ENCODE measurements around the gene EME2.

Gene EME2

GRCh38 chr16:1762196-1762878 is 10.3 kb upstream of the EME2 start:
- no peak for TF ChIP-seq ZFP3 (CRISPR knock-in tag; IDR thresholded peaks at IDR 0.05)
- TF ChIP-seq ZNF565 (CRISPR knock-in tag; conservative IDR thresholded peaks at IDR 0.05; ENCODE audit: low read depth) = no peak
- TF ChIP-seq TSHZ2 (CRISPR knock-in tag; IDR thresholded peaks at IDR 0.05) = no peak
- TF ChIP-seq ZNF70 (CRISPR knock-in tag; IDR thresholded peaks at IDR 0.05) = no peak
- no peak for TF ChIP-seq POU6F1 (CRISPR knock-in tag; IDR thresholded peaks at IDR 0.05; ENCODE audit: borderline replicate concordance, low read depth)
- no peak for ATAC-seq

- TF ChIP-seq ZNF8 (CRISPR knock-in tag; IDR thresholded peaks at IDR 0.05) = no peak
- no peak for TF ChIP-seq POU6F1 (CRISPR knock-in tag; IDR thresholded peaks at IDR 0.05; ENCODE audit: borderline replicate concordance, low read depth)
- no peak for TF ChIP-seq ZFP30 (CRISPR knock-in tag; IDR thresholded peaks at IDR 0.05)
- no peak for TF ChIP-seq TOX (CRISPR knock-in tag; IDR thresholded peaks at IDR 0.05; ENCODE audit: borderline replicate concordance)
- no peak for TF ChIP-seq PATZ1 (CRISPR knock-in tag; IDR thresholded peaks at IDR 0.05; ENCODE audit: borderline replicate concordance)
- no peak for TF ChIP-seq BACH2 (CRISPR knock-in tag; IDR thresholded peaks at IDR 0.05; ENCODE audit: borderline replicate concordance)
- no peak for TF ChIP-seq TSHZ2 (CRISPR knock-in tag; IDR thresholded peaks at IDR 0.05)
- no peak for TF ChIP-seq ZC3H10 (CRISPR knock-in tag; IDR thresholded peaks at IDR 0.05)
- TF ChIP-seq GLIS3 (CRISPR knock-in tag; IDR thresholded peaks at IDR 0.05) = no peak
- no peak for TF ChIP-seq ARNTL (CRISPR knock-in tag; IDR thresholded peaks at IDR 0.05; ENCODE audit: borderline replicate concordance, low read depth)
- TF ChIP-seq CSRNP3 (CRISPR knock-in tag; IDR thresholded peaks at IDR 0.05) = no peak
- no peak for TF ChIP-seq ESRRG (CRISPR knock-in tag; IDR thresholded peaks at IDR 0.05)
- TF ChIP-seq PPARA (CRISPR knock-in tag; IDR thresholded peaks at IDR 0.05; ENCODE audit: borderline replicate concordance) = no peak
- no peak for TF ChIP-seq ZNF565 (CRISPR knock-in tag; conservative IDR thresholded peaks at IDR 0.05; ENCODE audit: low read depth)
- TF ChIP-seq OSR1 (CRISPR knock-in tag; IDR thresholded peaks at IDR 0.05) = no peak
- TF ChIP-seq ZNF70 (CRISPR knock-in tag; IDR thresholded peaks at IDR 0.05) = no peak
- TF ChIP-seq RARB (CRISPR knock-in tag; IDR thresholded peaks at IDR 0.05) = no peak
- no peak for TF ChIP-seq CSDC2 (CRISPR knock-in tag; IDR thresholded peaks at IDR 0.05)
- TF ChIP-seq CREB5 (CRISPR knock-in tag; IDR thresholded peaks at IDR 0.05; ENCODE audit: low read depth) = no peak
- TF ChIP-seq ZFP3 (CRISPR knock-in tag; IDR thresholded peaks at IDR 0.05) = no peak
- ATAC-seq = no peak
Observed at GRCh38 chr16:1762879-1763520, 9.6 kb upstream of the EME2 start.

All from SK-N-SH treated with all-trans-retinoic acid at 6 μM for 48 hours (cell line).